BE2C (cell line): ENCODE measurements around the gene RNPEPL1.
"Not testable (repeated sequence)": the region's sequence is repeated elsewhere in the genome, so short reads cannot be mapped to it uniquely, and the experiment has no call there.

Experiments
- DNase-seq: peaks from one replicate; pipeline ENCODE4 v3.0.0-alpha.2; 2020
- H3K27me3 ChIP-seq: fragments of 250-450 bp; sonication (Bioruptor Pico); 2 replicates; pipeline ENCODE4 v1.5.1; 2020; ENCODE audit warnings: mild to moderate bottlenecking
- H3K36me3 ChIP-seq: fragments of 250-450 bp; sonication (Bioruptor Pico); 2 replicates; pipeline ENCODE4 v1.5.1; 2020; ENCODE audit warnings: mild to moderate bottlenecking
- H3K4me1 ChIP-seq: fragments of 250-450 bp; sonication (Bioruptor Pico); 2 replicates; pipeline ENCODE4 v1.5.1; 2020
- H3K4me3 ChIP-seq: 2 replicates; pipeline ENCODE4 v1.5.1; 2011; ENCODE audit warnings: low read depth, low read length
- H3K9me3 ChIP-seq: fragments of 250-450 bp; sonication (Bioruptor Pico); 2 replicates; pipeline ENCODE4 v1.5.1; 2020
- CTCF ChIP-seq: IDR thresholded peaks from 2 replicates; pipeline ENCODE4 v1.5.1; 2012; ENCODE audit warnings: mild to moderate bottlenecking, low read depth, low read length

Gene RNPEPL1

DNA sequence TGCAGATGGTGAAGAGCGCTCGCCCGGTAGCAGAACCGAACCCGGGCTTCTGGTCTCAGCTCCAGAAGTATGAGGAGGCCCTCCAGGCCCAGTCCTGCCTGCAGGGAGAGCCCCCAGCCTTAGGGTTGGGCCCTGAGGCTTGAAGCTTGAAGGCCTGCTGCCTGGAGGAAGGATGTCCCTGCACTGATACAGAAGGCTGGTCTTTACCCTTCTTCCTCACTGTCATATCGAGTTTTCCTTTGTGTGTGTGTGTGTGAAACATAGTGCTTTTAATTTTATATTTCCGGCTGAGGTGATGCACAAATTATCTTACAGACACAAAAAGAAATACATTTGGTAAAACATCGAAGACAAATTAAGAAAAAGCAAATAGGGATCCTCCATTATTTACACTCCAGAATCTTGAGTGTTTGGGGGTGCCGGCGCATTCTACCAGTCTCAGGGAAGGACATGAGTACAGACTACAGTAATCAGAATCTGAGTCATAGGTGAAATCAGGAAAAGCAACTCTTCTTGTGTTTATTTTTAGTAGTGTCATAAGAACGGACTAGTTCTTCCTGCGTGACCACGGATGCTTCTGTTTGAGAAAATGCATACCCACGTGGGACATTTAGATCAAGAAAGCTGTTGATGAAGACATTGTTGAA is 6.8 kb upstream of the RNPEPL1 start:
- H3K4me1 ChIP-seq = peaks cover 14% of the 10 kb centered on the region
- TF ChIP-seq CTCF = no peak
- H3K9me3 ChIP-seq = no peaks in the 10 kb centered on the region
- no peaks in the 10 kb centered on the region for H3K27me3 ChIP-seq
- DNase-seq = no peak
- no peaks in the 10 kb centered on the region for H3K36me3 ChIP-seq
- H3K4me3 ChIP-seq = peak overlapping the region; percentile 55

DNA sequence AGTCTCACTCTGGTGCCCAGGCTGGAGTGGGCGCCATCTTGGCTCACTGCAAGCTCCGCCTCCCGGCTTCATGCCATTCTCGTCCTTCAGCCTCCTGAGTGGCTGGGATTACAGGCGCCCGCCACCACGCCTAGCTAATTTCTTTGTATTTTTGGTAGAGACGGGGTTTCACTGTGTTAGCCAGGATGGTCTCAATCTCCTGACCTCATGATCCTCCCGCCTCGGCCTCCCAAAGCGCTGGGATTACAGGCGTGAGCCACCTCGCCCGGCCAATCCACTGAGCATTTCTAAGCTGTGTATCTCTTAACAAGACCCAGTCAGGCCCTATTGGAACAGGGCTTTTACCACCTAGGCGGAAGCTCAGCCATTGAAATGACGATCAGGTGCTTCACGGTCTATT is 5.1 kb upstream of the RNPEPL1 start:
- H3K36me3 ChIP-seq, DNase-seq, H3K9me3 ChIP-seq, H3K27me3 ChIP-seq, H3K4me3 ChIP-seq: not testable (repeated sequence)
- peaks cover 22% of the 10 kb centered on the region for H3K4me1 ChIP-seq

GRCh38 chr2:240563951-240564560 is 4.2 kb upstream of the RNPEPL1 start:
- Histone ChIP-seq H3K9me3 (no peaks in the 10 kb centered on the region), H3K4me1 (peaks cover 22% of the 10 kb centered on the region), H3K27me3 (no peaks in the 10 kb centered on the region), H3K36me3 (no peaks in the 10 kb centered on the region), H3K4me3 (no peak overlapping the region)
- DNase-seq = no peak
- TF ChIP-seq CTCF = no peak

- Histone ChIP-seq H3K36me3 (no peaks in the 10 kb centered on the region), H3K9me3 (no peaks in the 10 kb centered on the region), H3K4me1 (peaks cover 23% of the 10 kb centered on the region), H3K4me3 (no peak overlapping the region), H3K27me3 (no peaks in the 10 kb centered on the region)
- TF ChIP-seq CTCF = 0 out of 2 replicates have a peak, but pooled peaks have one; percentile 12
- no peak for DNase-seq
These were observed 3.5 kb upstream of the RNPEPL1 start for GRCh38 chr2:240564561-240565332.

GRCh38 chr2:240565333-240566202 is 2.7 kb upstream of the RNPEPL1 start:
- Histone ChIP-seq H3K27me3 (no peaks in the 10 kb centered on the region), H3K36me3 (no peaks in the 10 kb centered on the region), H3K9me3 (no peaks in the 10 kb centered on the region), H3K4me3 (peak overlapping the region; percentile 28), H3K4me1 (peaks cover 21% of the 10 kb centered on the region)
- peak; percentile 72 for DNase-seq
- no peak for TF ChIP-seq CTCF
